Measurements from ENCODE around the gene PARD3.

Gene PARD3

DNA sequence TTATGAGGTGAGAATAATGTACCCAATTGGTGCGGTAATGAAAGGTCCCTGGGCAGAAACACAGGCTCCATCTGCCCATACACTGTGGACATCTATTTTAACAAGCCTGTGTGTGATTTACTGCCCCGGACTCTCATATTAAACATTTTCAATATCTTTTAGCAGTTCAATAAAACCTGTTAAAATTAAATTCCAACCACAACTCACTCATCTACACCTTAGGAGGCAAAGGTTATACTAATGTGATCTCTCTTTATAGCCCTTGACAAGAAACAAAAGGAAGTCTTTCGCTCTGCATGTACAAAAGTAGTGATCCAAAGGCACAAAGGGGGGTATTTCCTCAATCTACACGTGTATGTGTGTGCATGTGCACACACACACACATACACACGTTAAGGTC, 186.0 kb downstream of the PARD3 start:
- TF ChIP-seq, protein P1, sequence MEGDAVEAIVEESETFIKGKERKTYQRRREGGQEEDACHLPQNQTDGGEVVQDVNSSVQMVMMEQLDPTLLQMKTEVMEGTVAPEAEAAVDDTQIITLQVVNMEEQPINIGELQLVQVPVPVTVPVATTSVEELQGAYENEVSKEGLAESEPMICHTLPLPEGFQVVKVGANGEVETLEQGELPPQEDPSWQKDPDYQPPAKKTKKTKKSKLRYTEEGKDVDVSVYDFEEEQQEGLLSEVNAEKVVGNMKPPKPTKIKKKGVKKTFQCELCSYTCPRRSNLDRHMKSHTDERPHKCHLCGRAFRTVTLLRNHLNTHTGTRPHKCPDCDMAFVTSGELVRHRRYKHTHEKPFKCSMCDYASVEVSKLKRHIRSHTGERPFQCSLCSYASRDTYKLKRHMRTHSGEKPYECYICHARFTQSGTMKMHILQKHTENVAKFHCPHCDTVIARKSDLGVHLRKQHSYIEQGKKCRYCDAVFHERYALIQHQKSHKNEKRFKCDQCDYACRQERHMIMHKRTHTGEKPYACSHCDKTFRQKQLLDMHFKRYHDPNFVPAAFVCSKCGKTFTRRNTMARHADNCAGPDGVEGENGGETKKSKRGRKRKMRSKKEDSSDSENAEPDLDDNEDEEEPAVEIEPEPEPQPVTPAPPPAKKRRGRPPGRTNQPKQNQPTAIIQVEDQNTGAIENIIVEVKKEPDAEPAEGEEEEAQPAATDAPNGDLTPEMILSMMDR (conservative IDR thresholded peaks at IDR 0.05; ENCODE audit: control insufficient read depth, insufficient read depth, low read depth, low read length), result no peak
- H3K4me3 ChIP-seq (ENCODE audit: control insufficient read depth, low read depth, low read length), result no peak overlapping the region
- no peak for DNase-seq (ENCODE audit: low read depth)

DNA sequence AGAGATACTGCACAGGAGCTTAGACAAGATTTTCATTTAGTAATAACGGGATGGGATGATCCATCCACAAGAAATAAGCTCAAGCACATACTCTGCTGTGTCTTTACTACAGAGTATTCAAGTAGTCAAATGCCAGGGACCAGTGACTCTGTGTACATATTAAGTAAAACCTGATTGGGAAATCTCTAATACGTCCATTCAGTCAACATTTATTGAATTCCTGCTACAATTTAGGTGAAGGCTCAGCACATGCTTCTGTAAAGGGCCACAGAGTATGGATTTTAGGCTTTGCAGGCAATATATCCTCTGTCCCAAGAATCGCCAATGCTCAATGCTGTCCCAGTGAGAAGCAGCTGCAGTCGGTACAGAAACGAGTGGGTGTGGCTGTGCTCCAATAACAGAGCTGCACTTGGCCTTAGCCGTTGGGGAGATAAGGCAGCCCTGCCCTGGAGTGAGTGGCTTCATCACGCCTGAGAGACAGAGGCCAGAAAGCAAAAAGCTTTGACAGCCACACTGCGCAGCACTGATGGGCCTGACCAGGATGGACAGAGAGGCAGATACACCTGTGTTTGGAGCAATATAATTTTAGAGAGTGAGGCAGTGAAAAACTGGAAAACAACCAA, 186.8 kb downstream of the PARD3 start:
- TF ChIP-seq, protein P1 (conservative IDR thresholded peaks at IDR 0.05; ENCODE audit: control insufficient read depth, insufficient read depth, low read depth, low read length), result no peak
- peak; percentile 35 for DNase-seq (ENCODE audit: low read depth)
- no peak overlapping the region for H3K4me3 ChIP-seq (ENCODE audit: control insufficient read depth, low read depth, low read length)

DNA sequence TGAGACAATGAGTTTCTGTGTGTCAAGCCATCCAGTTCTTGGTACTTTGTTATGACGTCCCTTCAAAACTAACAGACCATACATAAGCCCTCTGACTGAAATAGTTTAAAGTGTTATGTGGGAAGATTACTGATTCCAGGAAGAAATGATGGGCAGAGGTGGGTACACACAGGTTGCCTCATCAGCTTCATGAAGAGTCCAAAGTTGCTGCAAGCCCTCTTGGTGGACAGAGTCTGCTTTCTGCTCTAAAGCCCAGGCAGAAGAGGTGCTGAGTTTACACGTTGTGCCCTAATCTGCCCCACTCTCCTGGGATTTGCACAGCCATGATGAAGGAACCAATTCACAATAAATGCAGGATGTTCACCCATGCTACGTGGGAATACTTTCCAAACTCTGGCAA, 187.4 kb downstream of the PARD3 start:
- no peak overlapping the region for H3K4me3 ChIP-seq (ENCODE audit: control insufficient read depth, low read depth, low read length)
- TF ChIP-seq, protein P1 (conservative IDR thresholded peaks at IDR 0.05; ENCODE audit: control insufficient read depth, insufficient read depth, low read depth, low read length), result no peak

DNA sequence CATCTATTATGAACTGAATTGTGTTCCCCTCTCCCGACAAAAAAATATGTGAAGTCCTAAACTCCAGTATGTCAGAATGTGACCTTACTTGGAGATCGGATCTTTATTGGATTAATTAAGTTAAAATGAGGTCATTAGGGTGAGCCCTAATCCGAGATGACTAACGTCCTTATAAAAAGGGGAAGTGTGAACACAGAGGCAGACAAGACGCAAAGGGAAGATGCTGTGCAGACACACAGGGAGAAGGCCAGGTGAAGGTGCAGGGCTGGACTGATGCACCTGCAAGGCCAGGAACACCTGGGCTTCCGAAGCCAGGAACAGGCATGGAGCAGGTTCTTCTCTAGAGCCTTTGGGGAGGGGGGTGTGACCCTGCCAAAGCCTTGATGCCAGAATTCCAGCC, 187.8 kb downstream of the PARD3 start:
- TF ChIP-seq, protein P1 (conservative IDR thresholded peaks at IDR 0.05; ENCODE audit: control insufficient read depth, insufficient read depth, low read depth, low read length), result no peak
- no peak for DNase-seq (ENCODE audit: low read depth)
- no peak overlapping the region for H3K4me3 ChIP-seq (ENCODE audit: control insufficient read depth, low read depth, low read length)

More for the DNA sequence above, 187.4 kb downstream of the PARD3 start:
- no peak for DNase-seq (ENCODE audit: low read depth)

DNA sequence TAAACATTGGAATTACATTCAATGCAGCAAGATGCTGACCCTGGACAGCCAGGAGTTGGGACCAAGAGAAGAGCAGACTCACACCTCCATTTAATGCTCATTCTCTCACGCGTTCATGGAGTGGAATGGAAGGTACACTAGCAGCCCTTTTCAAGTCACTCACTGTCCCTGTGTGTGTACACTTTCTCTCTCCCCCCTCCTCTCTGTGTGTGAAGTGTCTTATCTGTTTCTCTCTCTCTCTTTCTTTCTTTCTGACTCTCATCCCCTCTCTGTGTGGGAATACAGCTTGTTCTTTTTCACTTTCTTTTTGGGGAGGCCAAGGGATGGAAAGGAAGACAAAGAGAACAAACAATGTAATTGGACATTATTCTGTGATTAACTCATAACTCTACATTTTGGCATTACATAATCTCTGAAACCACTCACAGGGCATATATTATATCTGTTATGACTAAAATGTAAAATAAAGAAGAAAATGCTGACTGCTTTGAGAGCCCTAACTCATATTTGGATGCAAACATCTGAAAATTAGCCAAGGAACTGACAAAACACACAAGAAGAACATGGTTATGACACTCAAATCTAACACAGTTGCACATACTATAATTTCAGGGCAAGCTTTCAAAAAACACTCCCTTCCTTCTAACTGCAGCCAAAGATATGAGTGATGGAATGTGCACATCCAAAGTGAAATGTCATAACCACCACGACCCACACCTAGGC, 188.8 kb downstream of the PARD3 start:
- TF ChIP-seq, protein P1 (conservative IDR thresholded peaks at IDR 0.05; ENCODE audit: control insufficient read depth, insufficient read depth, low read depth, low read length), result no peak
- DNase-seq (ENCODE audit: low read depth), result no peak
- no peak overlapping the region for H3K4me3 ChIP-seq (ENCODE audit: control insufficient read depth, low read depth, low read length)

DNA sequence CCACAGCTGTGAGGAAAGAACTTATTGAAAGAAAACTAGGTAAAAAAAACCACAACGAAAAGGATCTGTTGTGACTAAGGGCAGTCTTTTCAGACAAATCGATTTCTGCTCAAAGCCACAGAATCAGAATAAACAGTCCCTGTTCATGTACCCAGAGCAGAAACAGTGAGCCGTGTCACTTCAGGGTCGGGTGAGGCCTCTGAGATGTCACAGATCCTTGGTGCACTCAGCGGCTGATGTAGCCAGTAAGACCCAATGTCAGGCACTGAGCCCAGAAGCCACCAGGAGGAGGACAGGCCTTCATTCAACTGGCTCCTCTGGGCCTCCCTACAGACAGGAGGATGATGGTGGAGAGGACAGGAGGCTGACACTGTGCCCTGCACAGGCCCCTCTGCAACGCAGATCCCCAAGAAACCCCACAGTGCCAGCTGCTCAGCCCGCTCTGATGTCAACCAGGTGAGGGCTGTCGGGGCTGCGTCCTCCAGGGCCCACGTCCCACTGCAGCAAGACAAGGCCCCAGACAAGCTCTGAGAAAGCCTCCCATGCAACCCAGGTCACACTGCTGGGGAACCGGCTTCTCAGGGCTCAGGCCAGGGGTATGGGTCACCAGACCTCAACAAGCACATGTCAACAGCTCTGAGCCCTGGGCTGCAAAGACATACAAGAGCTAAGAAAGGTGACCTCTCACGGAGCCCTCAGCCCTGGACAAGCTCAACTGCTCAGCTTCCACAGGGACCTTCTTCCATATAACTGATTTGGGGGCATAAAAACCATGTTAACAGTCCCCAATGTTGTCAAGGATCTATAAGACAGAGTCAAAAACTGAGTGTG, 190.6 kb downstream of the PARD3 start:
- TF ChIP-seq, protein P1 (conservative IDR thresholded peaks at IDR 0.05; ENCODE audit: control insufficient read depth, insufficient read depth, low read depth, low read length), result no peak
- H3K4me3 ChIP-seq (ENCODE audit: control insufficient read depth, low read depth, low read length), result no peak overlapping the region
- no peak for DNase-seq (ENCODE audit: low read depth)

Data from fibroblast of mammary gland (primary cell).